H1 (cell line): ENCODE results near the gene LCN10. TPM values are rescaled to one million over a fixed set of nuclear protein-coding genes. Genes with fewer than 3 reads are reported as not detected.

Experiments used
- CTCF ChIA-PET: fragments of 300-600 bp; sonication (Branson Sonifier 250); formaldehyde crosslinking; loops from one replicate; lab custom pipeline; 2021; ENCODE audit not compliant: partially characterized antibody; lab: Charles Lee
- POLR2A ChIA-PET: fragments of 300-600 bp; sonication (Branson Sonifier 250); formaldehyde crosslinking; loops from one replicate; lab custom pipeline; 2021; ENCODE audit warnings: inconsistent platforms; ENCODE audit not compliant: partially characterized antibody; lab: Charles Lee
- DNase-seq, 2 experiments: peaks; one replicate each; pipeline versions ENCODE4 v3.0.0 to v3.0.0-alpha.2; 2010 to 2022; ENCODE audit warnings: low spot score in 2 of 2, low read depth in 1 of 2, mixed read lengths in 1 of 2
- FAIRE-seq: peaks from 2 replicates; lab custom pipeline; 2011; peaks lifted over from hg19 to GRCh38; lab: Jason Lieb, UNC
- H2AFZ ChIP-seq: 2 replicates; pipeline ENCODE4 v1.8.1; 2012; ENCODE audit warnings: low read length, inconsistent platforms
- H2AK5ac ChIP-seq: 2 replicates; pipeline ENCODE4 v1.6.1; 2013; ENCODE audit warnings: low read depth, low read length
- H2BK120ac ChIP-seq: replicated peaks from 2 replicates; pipeline ENCODE3; 2013; ENCODE audit warnings: low read depth, low read length, inconsistent platforms
- H2BK12ac ChIP-seq: 2 replicates; pipeline ENCODE4 v1.6.1; 2013; ENCODE audit warnings: low read depth, low read length
- H2BK15ac ChIP-seq: 2 replicates; pipeline ENCODE4 v1.6.1; 2013; ENCODE audit warnings: low read length
- H2BK20ac ChIP-seq: 2 replicates; pipeline ENCODE4 v1.6.1; 2013; ENCODE audit warnings: low read length
- H2BK5ac ChIP-seq: 2 replicates; pipeline ENCODE4 v1.6.1; 2013; ENCODE audit warnings: low read depth, low read length
- H3K14ac ChIP-seq: 2 replicates; pipeline ENCODE4 v1.6.1; 2013; ENCODE audit warnings: inconsistent platforms; ENCODE audit not compliant: insufficient read length
- H3K18ac ChIP-seq: 2 replicates; pipeline ENCODE4 v1.6.1; 2013; ENCODE audit warnings: low read length; ENCODE audit errors: extremely low read depth
- H3K23ac ChIP-seq: 2 replicates; pipeline ENCODE4 v1.6.1; 2013; ENCODE audit warnings: inconsistent platforms; ENCODE audit not compliant: insufficient read length
- H3K23me2 ChIP-seq: 2 replicates; pipeline ENCODE4 v1.6.1; 2013; ENCODE audit warnings: low read depth, low read length
- H3K27ac ChIP-seq: 2 replicates; pipeline ENCODE4 v1.6.1; 2011; ENCODE audit warnings: low read depth, low read length, inconsistent platforms
- H3K27me3 ChIP-seq, 4 experiments: replicated peaks in 1 of 4; 1 replicate in 1 of 4; 2 replicates in 3 of 4; pipeline versions ENCODE4 v1.6.1 to v1.8.1; 2011 to 2013; ENCODE audit warnings: low read length in 3 of 4, mild to moderate bottlenecking in 3 of 4, inconsistent platforms in 2 of 4, mixed read lengths in 2 of 4, moderate library complexity in 1 of 4; ENCODE audit not compliant: control insufficient read depth in 3 of 4, insufficient read depth in 3 of 4; ENCODE audit errors: extremely low read depth in 1 of 4
- H3K36me3 ChIP-seq, 4 experiments: 2 replicates each; pipeline versions ENCODE4 v1.6.1 to v1.8.1; 2011 to 2013; ENCODE audit warnings: mild to moderate bottlenecking in 4 of 4, low read length in 3 of 4, moderate library complexity in 2 of 4, control low read depth in 1 of 4, inconsistent platforms in 1 of 4; ENCODE audit not compliant: insufficient read depth in 4 of 4, control insufficient read depth in 2 of 4
- H3K4ac ChIP-seq: replicated peaks from 2 replicates; pipeline ENCODE3; 2013; ENCODE audit warnings: low read length, low read depth, mixed read lengths, inconsistent platforms; ENCODE audit not compliant: insufficient read length
- H3K4me1 ChIP-seq, 4 experiments: replicated peaks in 1 of 4; 1 replicate in 1 of 4; 2 replicates in 3 of 4; pipeline versions ENCODE4 v1.6.1 to v1.8.1; 2011 to 2013; ENCODE audit warnings: low read length in 3 of 4, inconsistent platforms in 2 of 4, mixed read lengths in 1 of 4; ENCODE audit not compliant: insufficient read depth in 4 of 4, control insufficient read depth in 3 of 4
- H3K4me2 ChIP-seq, 2 experiments: 2 replicates each; pipeline versions ENCODE4 v1.6.1 to v1.8.1; 2011 to 2013; ENCODE audit warnings: low read depth in 2 of 2, low read length in 2 of 2, control low read depth in 1 of 2, inconsistent platforms in 1 of 2, mild to moderate bottlenecking in 1 of 2; ENCODE audit not compliant: insufficient read depth in 1 of 2
- H3K4me3 ChIP-seq, 4 experiments: fragments of 200-600, 300-600 bp in 1 of 4; sonication (generic), shearing (Covaris generic), sonication (Bioruptor Twin) in 1 of 4; 2 replicates each; pipeline versions ENCODE4 v1.5.1 to v1.8.1; 2011 to 2016; ENCODE audit warnings: low read length in 4 of 4, low read depth in 3 of 4, control low read depth in 2 of 4, inconsistent platforms in 2 of 4, mild to moderate bottlenecking in 2 of 4, mixed read lengths in 1 of 4, moderate library complexity in 1 of 4; ENCODE audit not compliant: insufficient read depth in 2 of 4; ENCODE audit errors: extremely low read depth in 1 of 4
- H3K56ac ChIP-seq: replicated peaks from 2 replicates; pipeline ENCODE3; 2013; ENCODE audit warnings: low read depth, mild to moderate bottlenecking, mixed read lengths, low read length, inconsistent platforms; ENCODE audit not compliant: insufficient read length
- H3K79me1 ChIP-seq: 2 replicates; pipeline ENCODE4 v1.6.1; 2013; ENCODE audit warnings: low read depth, low read length, control low read depth
- H3K79me2 ChIP-seq, 2 experiments: 2 replicates each; pipeline versions ENCODE4 v1.6.1 to v1.8.1; 2012 to 2013; ENCODE audit warnings: low read length in 2 of 2, mild to moderate bottlenecking in 2 of 2, inconsistent platforms in 1 of 2; ENCODE audit not compliant: insufficient read depth in 2 of 2, control insufficient read depth in 1 of 2
- H3K9ac ChIP-seq, 4 experiments: replicated peaks in 1 of 4; 1 replicate in 1 of 4; 2 replicates in 3 of 4; pipeline versions ENCODE4 v1.6.1 to v1.8.1; 2011 to 2013; ENCODE audit warnings: low read depth in 3 of 4, low read length in 3 of 4, control low read depth in 2 of 4, mild to moderate bottlenecking in 2 of 4, moderate library complexity in 2 of 4, inconsistent platforms in 1 of 4; ENCODE audit errors: extremely low read depth in 1 of 4
- H3K9me3 ChIP-seq, 2 experiments: 2 replicates each; pipeline versions ENCODE4 v1.6.1 to v1.8.1; 2012 to 2013; ENCODE audit warnings: mild to moderate bottlenecking in 2 of 2, moderate library complexity in 2 of 2, control low read depth in 1 of 2, inconsistent platforms in 1 of 2, low read depth in 1 of 2, low read length in 1 of 2, mixed read lengths in 1 of 2; ENCODE audit not compliant: insufficient read depth in 2 of 2
- H4K20me1 ChIP-seq, 2 experiments: replicated peaks in 1 of 2; 2 replicates each; pipeline versions ENCODE3 to v1.8.1; 2011 to 2013; ENCODE audit warnings: inconsistent platforms in 2 of 2, low read length in 2 of 2, mild to moderate bottlenecking in 1 of 2; ENCODE audit not compliant: insufficient read depth in 2 of 2, control insufficient read depth in 1 of 2
- H4K5ac ChIP-seq: 2 replicates; pipeline ENCODE4 v1.6.1; 2013; ENCODE audit warnings: low read length, low read depth, mixed read lengths, inconsistent platforms; ENCODE audit not compliant: insufficient read length
- H4K8ac ChIP-seq: 2 replicates; pipeline ENCODE4 v1.8.0; 2013; ENCODE audit warnings: mild to moderate bottlenecking, moderate library complexity, low read length, inconsistent platforms; ENCODE audit not compliant: insufficient read depth; ENCODE audit errors: extremely low read depth
- H4K91ac ChIP-seq: replicated peaks from 2 replicates; pipeline ENCODE3; 2013; ENCODE audit warnings: low read length, mixed read lengths, inconsistent platforms; ENCODE audit not compliant: insufficient read length
- POU5F1 ChIP-seq: IDR thresholded peaks from 2 replicates; pipeline ENCODE4 v1.6.1; 2011; ENCODE audit warnings: low read depth, mild to moderate bottlenecking, low read length, moderate library complexity
- RBBP5 ChIP-seq: IDR thresholded peaks from 2 replicates; pipeline ENCODE4 v1.7.1; 2012; ENCODE audit warnings: low read depth, mild to moderate bottlenecking, inconsistent platforms, low read length, moderate library complexity, borderline replicate concordance
- WGBS, 2 experiments: shearing (Covaris generic) in 1 of 2; methylation state at CpG; one replicate each; pipeline versions ENCODE4 v1.1.6 to v1.1.7; 2013 to 2015; ENCODE audit warnings: low lambda C conversion rate in 2 of 2, mixed read lengths in 2 of 2, inconsistent platforms in 1 of 2, low coverage in 1 of 2, missing lambda C conversion rate in 1 of 2; ENCODE audit not compliant: insufficient replicate concordance in 2 of 2, insufficient coverage in 1 of 2, insufficient read length in 1 of 2; ENCODE audit errors: extremely low coverage in 1 of 2, missing lambda C conversion rate in 1 of 2; 5-methylcytosine and 5-hydroxymethylcytosine counted together
- polyA plus RNA-seq, 7 experiments: library from polyadenylated mRNA; depleted of rRNA in 3 of 7; stranded (reverse) in 5 of 7; unstranded in 2 of 7; fragments of >200 nt in 5 of 7; fragments of 200-250 nt in 2 of 7; gene quantifications; 1 replicate in 5 of 7; 2 replicates in 1 of 7; 4 replicates in 1 of 7; pipeline versions ENCODE4 v1.2.1 to v1.2.3, GENCODE V29; 2011 to 2013; ENCODE audit warnings: missing spikeins in 2 of 7, mixed read lengths in 2 of 7
- total RNA-seq: library from RNA; stranded (reverse); fragmentation: NEBNext Ultra II Directional; extraction: Animal tissue kit (Norgen Biotek cat#: 25700); gene quantifications from 2 replicates; pipeline ENCODE4 v1.2.1, GENCODE V29; 2021

LCN10 gene
- total and polyA plus RNA-seq, 2 of the 8 experiments (the other 6 are each of a cell fraction or from before 2014, with no cell fraction given) = 2.6 to 2.8 TPM

DNA sequence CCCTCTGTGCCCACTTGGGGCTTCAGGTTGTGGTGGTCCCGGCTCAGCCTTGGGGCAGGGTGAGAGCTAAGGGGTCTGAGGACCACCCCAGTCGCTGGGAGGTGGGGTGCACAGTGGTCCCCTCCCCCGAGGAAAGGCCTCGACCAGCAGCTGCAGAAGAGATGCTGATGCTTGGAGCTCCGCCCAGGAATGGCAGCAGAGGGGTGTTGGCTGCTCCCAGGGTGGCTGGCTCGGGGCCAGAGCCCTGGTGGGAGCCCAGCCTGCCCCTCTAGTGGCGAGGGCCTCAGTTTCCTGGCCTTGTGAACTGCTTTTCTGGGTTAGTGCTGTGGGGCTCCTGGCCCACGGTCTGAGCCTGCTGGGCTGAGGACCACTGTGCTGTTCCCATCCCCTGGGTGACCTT, 29.2 kb downstream of the LCN10 start:
- Histone ChIP-seq H3K4me2 (peak overlapping the region; percentile 80 to 90), H3K27me3 (peaks cover 0 to 4% (median 3%) of the 10 kb centered on the region in 4 experiments; a peak in 4 of 7 replicates), H4K20me1 (peaks cover 13 to 17% of the 10 kb centered on the region in 2 experiments), H3K79me1 (peaks cover 21% of the 10 kb centered on the region), H3K9ac (peak overlapping the region in 2 of 4 experiments; percentile 20 to 51; a peak in 1 of 7 replicates), H3K23ac (no peak overlapping the region), H2BK5ac (no peak overlapping the region), H2AK5ac (peak overlapping the region; percentile 53; the same call in 1 of the 2 replicates), H3K36me3 (no peaks in the 10 kb centered on the region), H3K27ac (no peak overlapping the region), H4K91ac (no peak overlapping the region), H4K5ac (no peak overlapping the region), H3K4ac (no peak overlapping the region), H3K79me2 (peaks cover 0 to 11% of the 10 kb centered on the region in 2 experiments; a peak in 1 of 4 replicates), H3K23me2 (peaks cover 3% of the 10 kb centered on the region; the same call in 1 of the 2 replicates), H3K18ac (no peak overlapping the region), H2BK120ac (no peak overlapping the region), H3K14ac (no peak overlapping the region), H2BK20ac (no peak overlapping the region), H3K4me3 (peak overlapping the region; percentile 56 to 94 (median 76); a peak in 5 of 8 replicates), H2AFZ (no peak overlapping the region), H4K8ac (no peak overlapping the region), H3K56ac (no peak overlapping the region), H2BK12ac (no peak overlapping the region), H3K4me1 (peaks cover 0 to 12% (median 6%) of the 10 kb centered on the region in 4 experiments; a peak in 5 of 7 replicates), H3K9me3 (no peaks in the 10 kb centered on the region), H2BK15ac (no peak overlapping the region)
- FAIRE-seq (no peak), DNase-seq (no peak)
- ChIA-PET CTCF (interaction anchor here (1.1 to 9.2 kb wide), 6 partner anchors 9 to 228 kb away, joined by 3 to 62 read pairs (median 4); no protein-coding TSS in a partner anchor), POLR2A (interaction anchor here (1.1 to 11.2 kb wide), 4 partner anchors 9 to 29 kb away, joined by 3 to 223 read pairs (median 24); no protein-coding TSS in a partner anchor)
- 91% methylated on average over 6 of the region's 8 CpGs; no CpG with 5 or more reads in 1 of the 2 experiments for WGBS, 2 experiments
- TF ChIP-seq RBBP5 (0 out of 2 replicates have a peak, but pooled peaks have one; percentile 2), POU5F1 (no peak)
